Lower leg skin (tissue), 3 donors: ENCODE results near the gene THOC1.

Experiments
- CTCF ChIP-seq, 3 donors: fragments of 450-650 bp; IDR thresholded peaks; one replicate each; pipeline ENCODE4 v1.5.1; 2016; ENCODE audit warnings: antibody characterized with exemption in 3 of 3, mild to moderate bottlenecking in 3 of 3, moderate library complexity in 2 of 3
- POLR2A ChIP-seq, 2 donors: fragments of 450-650 bp; IDR thresholded peaks; one replicate each; pipeline ENCODE4 v1.6.1; 2016 to 2017; ENCODE audit warnings: antibody characterized with exemption in 2 of 2, mild to moderate bottlenecking in 1 of 2, moderate library complexity in 1 of 2

GRCh38 chr18:199214-199613, 68.6 kb downstream of the THOC1 start:
- TF ChIP-seq CTCF (IDR thresholded peaks at IDR 0.05) (no peak), POLR2A (IDR thresholded peaks at IDR 0.05) (no peak)
